ENCODE data around the gene CSF3. TPM values are rescaled to one million over a fixed set of nuclear protein-coding genes. Genes with fewer than 3 reads are reported as not detected.
A peak's percentile ranks its signal among the peaks of the same experiment; 100 is the strongest.

The CSF3 gene
- total RNA-seq, 1 donor from 2014 or later, result not detected

DNA sequence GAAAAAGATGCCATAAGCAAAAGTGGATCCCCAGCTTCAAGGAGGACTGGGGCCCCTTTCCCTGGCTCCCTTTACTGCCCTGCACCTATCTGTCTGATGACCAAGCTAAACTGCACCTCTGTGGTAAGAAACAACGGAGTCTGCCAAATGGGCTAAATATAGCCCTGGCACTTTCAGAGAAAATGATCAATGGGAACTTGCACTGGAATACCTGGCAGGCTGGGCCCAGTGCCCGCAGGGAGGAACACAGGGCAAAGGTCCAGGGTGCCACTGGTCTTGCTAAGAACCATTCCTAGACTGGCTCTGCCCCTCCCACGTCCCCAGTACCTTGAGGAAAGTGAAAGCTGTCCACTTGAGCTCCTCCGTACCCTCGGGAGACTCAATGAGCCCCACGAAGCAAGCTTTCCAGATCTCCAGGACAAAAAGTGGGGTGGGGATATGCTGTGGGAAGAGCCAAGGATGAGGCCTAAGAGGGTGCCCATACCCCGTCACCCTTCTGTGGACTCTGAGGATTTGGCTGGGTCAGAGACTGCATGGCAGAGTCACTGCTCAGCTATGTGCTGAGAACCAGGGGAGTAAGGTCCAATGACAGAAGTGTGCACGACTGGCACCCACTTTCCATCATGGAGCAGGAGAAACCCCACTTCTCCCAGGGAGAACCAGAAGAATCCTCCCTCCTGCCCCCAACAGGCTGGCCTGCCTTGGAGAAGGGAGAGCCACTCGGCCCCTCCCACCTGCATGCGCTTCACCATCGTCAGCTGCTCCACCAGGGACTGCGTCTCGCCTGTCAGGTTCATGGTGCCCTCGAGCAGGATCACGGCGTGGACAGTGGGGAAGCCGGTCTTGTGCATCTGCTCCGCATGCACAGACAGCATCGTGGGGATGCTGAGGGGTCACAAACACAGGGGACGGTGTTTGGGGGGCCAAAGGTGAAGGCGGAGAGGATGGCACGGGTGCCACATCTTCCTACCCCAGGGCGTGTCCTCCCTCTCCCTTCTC is 17.4 kb downstream of the CSF3 start:
- no peaks in the 10 kb centered on the region for H3K27me3 Mint-ChIP-seq
- DNase-seq (ENCODE audit: low spot score, unreplicated experiment), result no peak
- H3K36me3 Mint-ChIP-seq (ENCODE audit: insufficient read depth), result peaks cover 13% of the 10 kb centered on the region
- H3K4me3 Mint-ChIP-seq (ENCODE audit: low read depth), result no peak overlapping the region
- no peaks in the 10 kb centered on the region for H3K4me1 Mint-ChIP-seq (ENCODE audit: low read depth)
- H3K9me3 Mint-ChIP-seq (ENCODE audit: low read depth), result no peaks in the 10 kb centered on the region
- no peak overlapping the region for H3K27ac Mint-ChIP-seq
- TF ChIP-seq, protein P1, sequence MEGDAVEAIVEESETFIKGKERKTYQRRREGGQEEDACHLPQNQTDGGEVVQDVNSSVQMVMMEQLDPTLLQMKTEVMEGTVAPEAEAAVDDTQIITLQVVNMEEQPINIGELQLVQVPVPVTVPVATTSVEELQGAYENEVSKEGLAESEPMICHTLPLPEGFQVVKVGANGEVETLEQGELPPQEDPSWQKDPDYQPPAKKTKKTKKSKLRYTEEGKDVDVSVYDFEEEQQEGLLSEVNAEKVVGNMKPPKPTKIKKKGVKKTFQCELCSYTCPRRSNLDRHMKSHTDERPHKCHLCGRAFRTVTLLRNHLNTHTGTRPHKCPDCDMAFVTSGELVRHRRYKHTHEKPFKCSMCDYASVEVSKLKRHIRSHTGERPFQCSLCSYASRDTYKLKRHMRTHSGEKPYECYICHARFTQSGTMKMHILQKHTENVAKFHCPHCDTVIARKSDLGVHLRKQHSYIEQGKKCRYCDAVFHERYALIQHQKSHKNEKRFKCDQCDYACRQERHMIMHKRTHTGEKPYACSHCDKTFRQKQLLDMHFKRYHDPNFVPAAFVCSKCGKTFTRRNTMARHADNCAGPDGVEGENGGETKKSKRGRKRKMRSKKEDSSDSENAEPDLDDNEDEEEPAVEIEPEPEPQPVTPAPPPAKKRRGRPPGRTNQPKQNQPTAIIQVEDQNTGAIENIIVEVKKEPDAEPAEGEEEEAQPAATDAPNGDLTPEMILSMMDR (IDR thresholded peaks at IDR 0.05; ENCODE audit: unreplicated experiment), result no peak

DNA sequence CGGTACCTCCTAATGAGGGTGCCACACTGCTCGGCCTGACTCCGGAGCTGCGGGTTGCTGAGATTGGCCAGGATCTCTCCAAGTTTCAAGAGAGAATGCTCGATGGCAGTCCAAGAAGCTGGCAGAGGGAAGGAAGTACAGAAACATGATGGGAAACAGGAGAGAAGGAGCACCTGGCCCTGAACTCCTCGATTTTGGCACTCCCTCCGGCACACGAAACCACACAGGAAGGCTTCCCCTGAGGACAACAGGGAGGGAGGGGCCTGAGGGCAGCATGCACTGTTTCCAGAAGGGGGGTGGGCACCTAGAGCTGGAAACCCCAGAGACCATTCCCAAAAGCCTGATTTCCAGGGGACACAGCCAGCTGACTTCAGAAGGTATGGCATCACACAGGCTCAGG is 18.1 kb downstream of the CSF3 start:
- Mint-ChIP-seq H3K4me3 (ENCODE audit: low read depth) (no peak overlapping the region), H3K4me1 (ENCODE audit: low read depth) (no peaks in the 10 kb centered on the region), H3K9me3 (ENCODE audit: low read depth) (no peaks in the 10 kb centered on the region), H3K27me3 (no peaks in the 10 kb centered on the region), H3K36me3 (ENCODE audit: insufficient read depth) (peaks cover 13% of the 10 kb centered on the region), H3K27ac (no peak overlapping the region)
- TF ChIP-seq, protein P1 (IDR thresholded peaks at IDR 0.05; ENCODE audit: unreplicated experiment), result no peak
- no peak for DNase-seq (ENCODE audit: low spot score, unreplicated experiment)

DNA sequence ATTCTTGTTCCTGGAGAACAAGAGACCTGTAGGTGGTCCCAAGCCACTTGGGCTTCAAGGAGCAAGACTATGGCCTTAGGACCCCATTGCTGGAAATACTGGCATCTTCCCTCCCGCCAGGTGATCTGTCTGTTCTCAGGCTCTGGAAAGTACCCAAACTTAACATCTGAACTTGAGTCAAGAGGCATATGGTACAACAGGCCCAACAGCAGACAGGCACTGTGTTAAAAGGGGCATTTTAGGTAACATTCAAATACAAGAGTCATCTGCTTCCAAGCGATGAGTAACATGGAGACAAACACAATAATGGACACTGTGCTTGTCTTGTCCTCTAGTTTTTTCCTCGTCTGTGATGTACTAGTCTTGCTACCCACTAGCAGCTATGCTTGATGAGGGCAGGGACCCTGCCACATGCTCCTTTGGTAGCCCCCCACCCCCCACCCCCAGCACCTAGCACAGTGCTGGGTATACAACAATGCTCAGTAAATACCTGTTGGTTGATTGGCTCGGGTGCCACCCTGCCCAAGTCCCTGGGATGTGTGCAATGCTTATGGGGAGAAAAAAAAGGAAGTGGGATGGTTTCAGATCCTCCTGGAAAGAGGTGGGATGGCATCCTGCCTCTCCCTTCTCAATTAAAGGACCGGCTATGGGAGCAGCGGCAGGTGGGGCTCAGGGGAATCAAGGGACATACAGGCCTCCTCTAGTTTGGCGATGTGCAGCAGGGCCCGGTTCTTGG is 19.4 kb downstream of the CSF3 start:
- H3K4me3 Mint-ChIP-seq (ENCODE audit: low read depth), result no peak overlapping the region
- DNase-seq (ENCODE audit: low spot score, unreplicated experiment), result no peak
- H3K4me1 Mint-ChIP-seq (ENCODE audit: low read depth), result peaks cover 2% of the 10 kb centered on the region
- peaks cover 8% of the 10 kb centered on the region for H3K36me3 Mint-ChIP-seq (ENCODE audit: insufficient read depth)
- no peak overlapping the region for H3K27ac Mint-ChIP-seq
- no peaks in the 10 kb centered on the region for H3K27me3 Mint-ChIP-seq
- TF ChIP-seq, protein P1 (IDR thresholded peaks at IDR 0.05; ENCODE audit: unreplicated experiment), result no peak
- H3K9me3 Mint-ChIP-seq (ENCODE audit: low read depth), result no peaks in the 10 kb centered on the region

DNA sequence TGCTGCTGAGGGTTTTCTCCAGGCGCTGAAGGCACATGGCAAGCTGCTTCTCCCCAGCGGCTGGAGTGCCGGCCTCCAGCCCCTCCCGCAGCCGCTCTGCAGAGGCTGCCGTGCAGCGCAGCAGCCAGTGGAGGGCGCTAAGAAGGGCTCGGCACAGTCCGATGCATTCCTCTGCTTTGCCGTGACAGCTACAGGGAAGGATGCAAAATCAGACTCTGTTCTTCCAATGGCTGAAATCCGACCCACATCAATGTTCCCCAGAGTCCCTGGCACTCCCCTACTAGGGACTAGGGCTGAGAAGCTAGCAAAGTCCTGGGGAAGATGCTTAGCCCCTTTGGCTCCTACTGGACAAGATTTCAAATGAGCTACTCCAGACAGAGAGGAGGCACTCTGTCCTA is 19.9 kb downstream of the CSF3 start:
- peaks cover 2% of the 10 kb centered on the region for H3K4me1 Mint-ChIP-seq (ENCODE audit: low read depth)
- no peaks in the 10 kb centered on the region for H3K9me3 Mint-ChIP-seq (ENCODE audit: low read depth)
- H3K27ac Mint-ChIP-seq, result no peak overlapping the region
- H3K4me3 Mint-ChIP-seq (ENCODE audit: low read depth), result no peak overlapping the region
- no peak for DNase-seq (ENCODE audit: low spot score, unreplicated experiment)
- H3K36me3 Mint-ChIP-seq (ENCODE audit: insufficient read depth), result peaks cover 6% of the 10 kb centered on the region
- TF ChIP-seq, protein P1 (IDR thresholded peaks at IDR 0.05; ENCODE audit: unreplicated experiment), result peak; percentile 63
- no peaks in the 10 kb centered on the region for H3K27me3 Mint-ChIP-seq

DNA sequence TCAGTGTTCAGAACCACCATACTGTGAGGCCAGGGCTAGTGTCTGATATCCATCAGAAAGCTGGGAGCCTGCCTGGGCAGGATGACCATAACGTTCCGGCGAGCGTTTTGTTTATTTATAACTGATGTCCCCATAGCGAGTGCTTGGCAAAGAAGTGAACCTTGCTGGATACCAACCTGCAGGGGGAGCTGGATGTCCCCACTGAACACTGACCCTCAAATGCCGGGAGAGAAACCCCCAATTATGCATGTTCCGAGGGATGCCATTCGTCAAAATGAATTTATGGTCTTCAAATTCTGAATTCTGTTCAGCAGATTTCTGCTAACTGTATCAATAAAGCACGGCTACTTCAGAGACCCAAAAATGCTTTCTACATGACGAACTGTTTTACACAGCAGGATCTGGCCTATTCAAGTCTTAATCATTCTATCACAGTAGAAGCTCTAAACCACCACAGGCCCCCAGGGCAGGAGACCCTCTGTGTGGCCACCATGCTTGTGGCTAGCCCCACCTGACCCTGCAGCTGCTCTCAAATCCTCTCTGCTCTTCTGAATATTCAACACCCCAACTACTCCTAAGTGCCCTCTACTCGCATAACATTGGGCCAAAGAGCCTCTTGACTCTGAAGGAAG is 23.8 kb downstream of the CSF3 start:
- peaks cover 2% of the 10 kb centered on the region for H3K4me1 Mint-ChIP-seq (ENCODE audit: low read depth)
- peaks cover 3% of the 10 kb centered on the region for H3K36me3 Mint-ChIP-seq (ENCODE audit: insufficient read depth)
- no peaks in the 10 kb centered on the region for H3K27me3 Mint-ChIP-seq
- TF ChIP-seq, protein P1 (IDR thresholded peaks at IDR 0.05; ENCODE audit: unreplicated experiment), result peak; percentile 60
- no peak for DNase-seq (ENCODE audit: low spot score, unreplicated experiment)
- H3K4me3 Mint-ChIP-seq (ENCODE audit: low read depth), result no peak overlapping the region
- H3K9me3 Mint-ChIP-seq (ENCODE audit: low read depth), result no peaks in the 10 kb centered on the region
- H3K27ac Mint-ChIP-seq, result peak overlapping the region; percentile 43

All from progenitor cell of endocrine pancreas (in vitro differentiated cells).